Measurements from ENCODE around the gene EXOC6B. TPM values are rescaled to one million over a fixed set of nuclear protein-coding genes. Genes with fewer than 3 reads are reported as not detected.
A peak's percentile ranks its signal among the peaks of the same experiment; 100 is the strongest.

The EXOC6B gene
- total RNA-seq, 1 experiment from 2014 or later = 40.1 TPM

- peak overlapping the region; percentile 30 for H3K4me2 ChIP-seq (ENCODE audit: insufficient read depth, insufficient read length, low read length)
- H3K79me2 ChIP-seq (ENCODE audit: insufficient read depth, low read length) = no peaks in the 10 kb centered on the region
- no peak overlapping the region for H3K14ac ChIP-seq (ENCODE audit: insufficient read depth, low read length)
- no peak overlapping the region for H2BK15ac ChIP-seq (ENCODE audit: low read depth, low read length)
- Mint-ChIP-seq H3K4me1 (peaks cover 23 to 25% of the 10 kb centered on the region in 2 experiments), H3K27ac (peak overlapping the region; percentile 88 to 94 (median 89); a peak in 5 of 7 replicates), H3K4me3 (peak overlapping the region in 1 of 2 experiments; percentile 46; a peak in 2 of 5 replicates), H3K9me3 (no peaks in the 10 kb centered on the region), H3K27me3 (ENCODE audit: low read depth) (no peaks in the 10 kb centered on the region), H3K36me3 (ENCODE audit: insufficient read depth in 1 of 3, low read depth in 3 of 3) (peaks cover 0 to 5% (median 0%) of the 10 kb centered on the region in 3 experiments; a peak in 2 of 7 replicates)
- H3K56ac ChIP-seq (ENCODE audit: insufficient read length, low read depth, low read length) = no peak overlapping the region
- H4K20me1 ChIP-seq (ENCODE audit: control insufficient read depth, insufficient read depth, insufficient read length) = no peaks in the 10 kb centered on the region
- H2BK12ac ChIP-seq (ENCODE audit: insufficient read length, low read depth, low read length) = no peak overlapping the region
- no peak overlapping the region for H4K5ac ChIP-seq (ENCODE audit: insufficient read length, low read depth, low read length)
- H3K9ac ChIP-seq (ENCODE audit: extremely low read depth, insufficient read length, low read length) = no peak overlapping the region
- H2BK20ac ChIP-seq (ENCODE audit: low read depth, low read length, poor library complexity, severe bottlenecking) = no peak overlapping the region
- no peaks in the 10 kb centered on the region; the same call in 1 of the 2 replicates for H3K4me1 ChIP-seq (ENCODE audit: insufficient read depth, low read length)
- no peak overlapping the region for H2AFZ ChIP-seq (ENCODE audit: low read length)
- no peaks in the 10 kb centered on the region for H3K79me1 ChIP-seq (ENCODE audit: insufficient read depth, low read depth, low read length, poor library complexity, severe bottlenecking)
- H4K8ac ChIP-seq (replicated peaks; ENCODE audit: insufficient read length, low read depth, low read length) = no peak overlapping the region
- no peak overlapping the region for H2AK5ac ChIP-seq (ENCODE audit: insufficient read length, low read length)
- no peaks in the 10 kb centered on the region for H3K27me3 ChIP-seq (ENCODE audit: insufficient read depth, low read length)
- no peaks in the 10 kb centered on the region for H3K23me2 ChIP-seq (ENCODE audit: insufficient read length, low read depth, low read length, poor library complexity, severe bottlenecking)
- H3T11ph ChIP-seq (ENCODE audit: low read length) = no peak overlapping the region
- H3K18ac ChIP-seq (ENCODE audit: insufficient read length, low read depth, low read length) = no peak overlapping the region
- H3K27ac ChIP-seq (ENCODE audit: insufficient read length, low read depth, low read length) = no peak overlapping the region
- no peak overlapping the region for H3K4ac ChIP-seq (ENCODE audit: low read depth, low read length)
- no peaks in the 10 kb centered on the region for H3K9me3 ChIP-seq (ENCODE audit: control insufficient read depth, low read depth, low read length)
- no peak overlapping the region for H3K23ac ChIP-seq (ENCODE audit: insufficient read length, low read depth, low read length)
- no peak overlapping the region for H2BK5ac ChIP-seq (ENCODE audit: insufficient read length, low read length)
- DNase-seq = no peak
- no peak overlapping the region for H2BK120ac ChIP-seq (ENCODE audit: low read depth, low read length, poor library complexity, severe bottlenecking)
- no peak overlapping the region for H4K91ac ChIP-seq (ENCODE audit: insufficient read length, low read depth, low read length)
- no peak for TF ChIP-seq CTCF (conservative IDR thresholded peaks at IDR 0.05)
Measured at GRCh38 chr2:72718876-72719275, 107.0 kb downstream of the EXOC6B start.
